MCF 10A (cell line): ENCODE data around the gene CHRNE. TPM values are rescaled to one million over a fixed set of nuclear protein-coding genes. Genes with fewer than 3 reads are reported as not detected.
"Not testable (repeated sequence)": the region's sequence is repeated elsewhere in the genome, so short reads cannot be mapped to it uniquely, and the experiment has no call there.

Source experiments
- BruUV-seq: library from RNA; stranded (reverse); fragments of 400-500 nt; replicated peaks from 2 replicates; lab custom pipeline; 2021; lab: Mats Ljungman, UMichigan
- CTCF ChIA-PET: fragments of 300-600 bp; sonication (Branson Sonifier 250); formaldehyde crosslinking; extraction: SDS; loops from one replicate; lab custom pipeline; 2021; ENCODE audit warnings: antibody characterized with exemption, inconsistent platforms; lab: Yijun Ruan, JAX
- POLR2A ChIA-PET: fragments of 300-600, 350-650 bp; sonication (Branson Sonifier 250); formaldehyde crosslinking; extraction: SDS; loops from one replicate; lab custom pipeline; 2020; ENCODE audit warnings: antibody characterized with exemption, inconsistent platforms; lab: Yijun Ruan, JAX
- DNase-seq: peaks from one replicate; pipeline ENCODE4 v3.0.0-alpha.2; 2018; ENCODE audit not compliant: unreplicated experiment
- H3K27ac Mint-ChIP-seq: one replicate; pipeline ENCODE4 v1.8.0; 2022; ENCODE audit warnings: mild to moderate bottlenecking, low read depth, mixed read lengths; ENCODE audit not compliant: unreplicated experiment
- H3K27me3 Mint-ChIP-seq: one replicate; pipeline ENCODE4 v1.8.0; 2022; ENCODE audit warnings: mixed read lengths; ENCODE audit not compliant: insufficient read depth, unreplicated experiment
- H3K36me3 Mint-ChIP-seq: one replicate; pipeline ENCODE4 v1.8.0; 2022; ENCODE audit warnings: mild to moderate bottlenecking, moderate library complexity, mixed read lengths; ENCODE audit not compliant: insufficient read depth, unreplicated experiment
- H3K4me1 Mint-ChIP-seq: one replicate; pipeline ENCODE4 v1.8.0; 2022; ENCODE audit warnings: mixed read lengths; ENCODE audit not compliant: insufficient read depth, unreplicated experiment
- H3K4me3 Mint-ChIP-seq: one replicate; pipeline ENCODE4 v1.8.0; 2022; ENCODE audit warnings: mild to moderate bottlenecking, moderate library complexity, mixed read lengths; ENCODE audit not compliant: unreplicated experiment
- H3K9me3 Mint-ChIP-seq: one replicate; pipeline ENCODE4 v1.8.0; 2022; ENCODE audit warnings: mixed read lengths; ENCODE audit not compliant: unreplicated experiment
- CTCF ChIP-seq: fragments of 200-600 bp; IDR thresholded peaks from one replicate; pipeline ENCODE4 v1.8.0; 2022; ENCODE audit warnings: antibody characterized with exemption, mild to moderate bottlenecking; ENCODE audit not compliant: unreplicated experiment
- intact Hi-C: fragments of 100-400 bp; cut with micrococcal nuclease; formaldehyde crosslinking; loops from 2 replicates; pipeline ENCODE4 v1.14.1; 2022
- total RNA-seq: library from RNA; stranded (reverse); gene quantifications from 2 replicates; pipeline ENCODE4 v1.2.3, GENCODE V29; 2022

Gene CHRNE
- total RNA-seq, 1 experiment from 2014 or later, result not detected

DNA sequence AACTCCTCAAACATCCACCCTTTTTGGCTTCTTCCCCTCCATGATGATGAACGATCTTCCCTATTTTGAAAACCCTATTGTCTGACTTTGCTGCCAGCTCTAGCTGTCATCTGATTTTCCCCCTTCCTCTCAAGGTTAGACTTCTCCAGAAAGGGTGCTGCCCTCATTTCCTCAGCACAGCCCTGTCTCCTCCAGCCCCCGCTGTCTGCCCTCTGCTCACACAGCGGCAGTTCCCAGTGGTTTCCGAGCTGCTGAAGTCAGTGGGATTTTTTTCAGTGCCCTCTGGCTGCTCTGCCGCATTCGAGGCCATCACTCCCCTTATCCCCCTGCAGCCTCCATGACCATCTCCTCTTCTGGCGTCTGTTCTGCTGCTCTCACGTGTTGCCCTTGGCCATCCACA lies 30.1 kb downstream of the CHRNE start:
- ChIA-PET POLR2A (interaction anchor here (1.7 kb wide), 1 partner anchor 66 kb away, joined by 5 read pairs; the partner anchor contains the start of gene PLD2), CTCF (interaction anchor here (0.6 kb wide), 1 partner anchor 12 kb away, joined by 4 read pairs; no protein-coding TSS in a partner anchor)
- intact Hi-C loops, result no loop called here
- Mint-ChIP-seq H3K4me3 (no peak overlapping the region), H3K27ac (peak overlapping the region; percentile 7), H3K36me3 (peaks cover 73% of the 10 kb centered on the region), H3K9me3 (no peaks in the 10 kb centered on the region), H3K27me3 (no peaks in the 10 kb centered on the region), H3K4me1 (peaks cover 17% of the 10 kb centered on the region)
- BruUV-seq, result no TSS peak
- DNase-seq, result no peak
- no peak for TF ChIP-seq CTCF

DNA sequence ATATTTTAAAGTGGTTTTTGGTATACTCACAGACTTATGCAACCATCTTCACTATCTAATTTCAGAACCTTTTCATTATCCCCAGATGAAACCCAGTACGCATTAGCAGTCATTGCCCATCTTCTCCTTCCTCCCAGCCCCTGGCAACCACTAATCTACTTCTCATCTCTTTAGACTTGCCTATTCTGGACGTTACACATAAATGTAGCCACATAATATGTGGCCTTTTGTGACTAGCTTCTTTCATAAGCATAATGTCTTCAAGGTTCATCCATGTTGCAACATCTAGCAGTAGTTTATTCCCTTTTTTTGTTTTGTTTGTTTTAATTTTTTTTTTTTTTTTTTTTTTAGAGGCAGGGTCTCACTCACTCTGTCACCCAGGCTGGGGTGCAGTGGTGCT lies 32.0 kb downstream of the CHRNE start:
- Mint-ChIP-seq H3K27ac (peak overlapping the region; percentile 56), H3K36me3 (peaks cover 66% of the 10 kb centered on the region), H3K4me3 (no peak overlapping the region), H3K27me3 (no peaks in the 10 kb centered on the region), H3K4me1 (peaks cover 20% of the 10 kb centered on the region), H3K9me3 (no peaks in the 10 kb centered on the region)
- POLR2A ChIA-PET, result interaction anchor here (1.6 to 6.0 kb wide), 4 partner anchors 11 to 81 kb away, joined by 4 to 23 read pairs (median 9); partner anchors contain the start of gene MINK1
- BruUV-seq, result no TSS peak
- CTCF ChIA-PET, result interaction anchor here (0.8 to 2.2 kb wide), 2 partner anchors 8 to 81 kb away, joined by 3 to 9 read pairs; no protein-coding TSS in a partner anchor
- no peak for TF ChIP-seq CTCF
- no peak for DNase-seq
- intact Hi-C loops, result no loop called here

- intact Hi-C loops, H3K4me3 Mint-ChIP-seq, H3K27me3 Mint-ChIP-seq, H3K9me3 Mint-ChIP-seq, BruUV-seq, DNase-seq: not testable (repeated sequence)
- ChIA-PET CTCF (interaction anchor here (0.6 to 2.2 kb wide), 3 partner anchors 9 to 181 kb away, joined by 3 to 9 read pairs (median 3); no protein-coding TSS in a partner anchor), POLR2A (interaction anchor here (0.7 to 6.0 kb wide), 8 partner anchors 9 to 164 kb away, joined by 3 to 23 read pairs (median 4); partner anchors contain the start of gene MINK1)
- H3K4me1 Mint-ChIP-seq, result peaks cover 23% of the 10 kb centered on the region
- H3K27ac Mint-ChIP-seq, result peak overlapping the region; percentile 12
- peaks cover 66% of the 10 kb centered on the region for H3K36me3 Mint-ChIP-seq
Measured at GRCh38 chr17:4869058-4869998, 33.6 kb downstream of the CHRNE start.

DNA sequence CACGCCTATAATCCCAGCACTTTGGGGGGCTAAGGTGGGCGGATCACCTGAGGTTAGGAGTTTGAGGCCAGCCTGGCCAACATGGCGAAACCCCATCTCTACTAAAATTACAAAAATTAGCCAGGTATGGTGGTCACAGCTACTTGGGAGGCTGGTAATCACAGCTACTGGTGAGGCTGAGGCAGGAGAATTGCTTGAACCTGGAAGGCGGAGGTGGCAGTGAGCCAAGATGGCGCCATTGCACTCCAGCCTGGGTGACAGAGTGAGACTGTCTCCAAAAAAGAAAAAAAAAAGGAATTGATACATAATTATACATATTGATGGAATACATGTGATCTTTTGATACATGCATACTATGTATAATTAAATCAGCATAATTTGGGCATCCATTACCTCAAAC lies 35.4 kb downstream of the CHRNE start:
- H3K4me1 Mint-ChIP-seq, result peaks cover 22% of the 10 kb centered on the region
- H3K27me3 Mint-ChIP-seq, H3K9me3 Mint-ChIP-seq, DNase-seq, BruUV-seq, intact Hi-C loops, H3K4me3 Mint-ChIP-seq, H3K27ac Mint-ChIP-seq: not testable (repeated sequence)
- H3K36me3 Mint-ChIP-seq, result peaks cover 54% of the 10 kb centered on the region
- ChIA-PET CTCF (interaction anchor here (0.6 to 1.5 kb wide), 6 partner anchors 10 to 81 kb away, joined by 3 to 7 read pairs (median 4); partner anchors contain the start of gene VMO1), POLR2A (interaction anchor here (0.7 to 6.0 kb wide), 9 partner anchors 9 to 77 kb away, joined by 3 to 23 read pairs (median 4); no protein-coding TSS in a partner anchor)
